ENCODE results near the gene ODAD2. TPM values are rescaled to one million over a fixed set of nuclear protein-coding genes. Genes with fewer than 3 reads are reported as not detected.

The ODAD2 gene
- total RNA-seq, 1 experiment from 2014 or later = not detected

DNA sequence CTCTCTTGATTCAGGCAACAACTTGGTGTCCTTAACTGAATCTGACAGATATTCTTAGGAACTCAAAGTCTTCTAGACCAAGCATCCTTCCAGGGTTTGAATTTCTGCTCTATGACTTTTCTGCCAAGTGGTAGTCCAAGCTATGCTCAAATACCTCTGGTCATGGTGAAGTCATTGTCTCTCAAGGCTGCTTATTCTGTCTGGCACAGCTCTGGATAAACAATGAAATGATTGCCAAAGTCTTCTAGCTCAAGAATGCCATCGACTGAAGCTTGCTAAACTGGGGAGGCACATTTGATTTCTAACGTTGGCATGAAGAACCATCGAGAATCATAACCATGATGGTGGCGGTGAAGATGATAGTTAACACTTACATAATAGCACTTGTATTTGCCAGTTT is 137.1 kb downstream of the ODAD2 start:
- Histone ChIP-seq H3K27ac (no peak overlapping the region), H3K79me2 (ENCODE audit: low read depth) (no peaks in the 10 kb centered on the region), H3F3A (ENCODE audit: insufficient read depth, low read depth) (no peaks in the 10 kb centered on the region), H3K36me3 (ENCODE audit: low read depth) (no peaks in the 10 kb centered on the region), H3K9me3 (ENCODE audit: insufficient read depth, low read depth) (no peaks in the 10 kb centered on the region), H3K9me2 (ENCODE audit: insufficient read depth) (no peaks in the 10 kb centered on the region), H3K4me3 (no peak overlapping the region), H3K4me1 (replicated peaks; ENCODE audit: insufficient read depth) (no peaks in the 10 kb centered on the region), H3K27me3 (ENCODE audit: insufficient read depth, low read depth) (no peaks in the 10 kb centered on the region), H3K4me2 (no peak overlapping the region), H4K20me1 (ENCODE audit: insufficient read depth) (no peaks in the 10 kb centered on the region), H2AFZ (no peak overlapping the region)
- DNase-seq = no peak
- POLR2A ChIA-PET (ENCODE audit: unreplicated experiment) = no interaction called here
- TF ChIP-seq EZH2 (IDR thresholded peaks at IDR 0.05; ENCODE audit: low read depth) = no peak
- TF ChIP-seq, protein P1, sequence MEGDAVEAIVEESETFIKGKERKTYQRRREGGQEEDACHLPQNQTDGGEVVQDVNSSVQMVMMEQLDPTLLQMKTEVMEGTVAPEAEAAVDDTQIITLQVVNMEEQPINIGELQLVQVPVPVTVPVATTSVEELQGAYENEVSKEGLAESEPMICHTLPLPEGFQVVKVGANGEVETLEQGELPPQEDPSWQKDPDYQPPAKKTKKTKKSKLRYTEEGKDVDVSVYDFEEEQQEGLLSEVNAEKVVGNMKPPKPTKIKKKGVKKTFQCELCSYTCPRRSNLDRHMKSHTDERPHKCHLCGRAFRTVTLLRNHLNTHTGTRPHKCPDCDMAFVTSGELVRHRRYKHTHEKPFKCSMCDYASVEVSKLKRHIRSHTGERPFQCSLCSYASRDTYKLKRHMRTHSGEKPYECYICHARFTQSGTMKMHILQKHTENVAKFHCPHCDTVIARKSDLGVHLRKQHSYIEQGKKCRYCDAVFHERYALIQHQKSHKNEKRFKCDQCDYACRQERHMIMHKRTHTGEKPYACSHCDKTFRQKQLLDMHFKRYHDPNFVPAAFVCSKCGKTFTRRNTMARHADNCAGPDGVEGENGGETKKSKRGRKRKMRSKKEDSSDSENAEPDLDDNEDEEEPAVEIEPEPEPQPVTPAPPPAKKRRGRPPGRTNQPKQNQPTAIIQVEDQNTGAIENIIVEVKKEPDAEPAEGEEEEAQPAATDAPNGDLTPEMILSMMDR (conservative IDR thresholded peaks at IDR 0.05) = no peak
- no TSS peak for BruUV-seq (replicated peaks)
- intact Hi-C loops (cut with micrococcal nuclease; ENCODE audit: unreplicated experiment) = no loop called here
- CTCF ChIA-PET = no interaction called here

DNA sequence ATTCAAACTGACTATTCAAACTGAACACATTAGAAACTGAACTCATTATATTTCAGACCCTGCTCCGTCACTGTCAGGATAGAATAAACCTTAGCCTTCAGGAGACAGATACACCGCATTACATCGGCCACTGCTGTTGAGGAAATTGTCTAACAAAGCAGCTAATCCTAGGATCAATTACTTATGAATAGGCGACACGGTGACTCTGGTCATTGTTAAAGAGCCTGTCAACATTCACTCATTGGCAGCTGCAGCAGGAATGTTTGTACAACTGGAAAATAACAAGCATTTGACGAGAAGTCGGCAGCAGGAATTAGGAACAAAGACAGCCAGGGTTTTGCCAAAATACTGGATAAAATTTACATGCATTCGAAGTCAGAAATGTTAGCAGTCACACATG is 141.3 kb downstream of the ODAD2 start:
- no peak overlapping the region for H3K4me3 ChIP-seq
- H4K20me1 ChIP-seq (ENCODE audit: insufficient read depth) = no peaks in the 10 kb centered on the region
- TF ChIP-seq, protein P1 (conservative IDR thresholded peaks at IDR 0.05) = no peak
- no peak for TF ChIP-seq EZH2 (IDR thresholded peaks at IDR 0.05; ENCODE audit: low read depth)
- no peak for DNase-seq
- no peaks in the 10 kb centered on the region for H3K9me3 ChIP-seq (ENCODE audit: insufficient read depth, low read depth)
- POLR2A ChIA-PET (ENCODE audit: unreplicated experiment) = no interaction called here
- no peaks in the 10 kb centered on the region; the same call in 1 of the 2 replicates for H3K27me3 ChIP-seq (ENCODE audit: insufficient read depth, low read depth)
- no TSS peak for BruUV-seq (replicated peaks)
- no peaks in the 10 kb centered on the region for H3K36me3 ChIP-seq (ENCODE audit: low read depth)
- no peaks in the 10 kb centered on the region for H3K79me2 ChIP-seq (ENCODE audit: low read depth)
- no peak overlapping the region for H3K4me2 ChIP-seq
- no peaks in the 10 kb centered on the region for H3K9me2 ChIP-seq (ENCODE audit: insufficient read depth)
- H3F3A ChIP-seq (ENCODE audit: insufficient read depth, low read depth) = no peaks in the 10 kb centered on the region
- intact Hi-C loops (cut with micrococcal nuclease; ENCODE audit: unreplicated experiment) = no loop called here
- CTCF ChIA-PET = no interaction called here
- H3K27ac ChIP-seq = no peak overlapping the region
- no peak overlapping the region for H2AFZ ChIP-seq
- no peaks in the 10 kb centered on the region for H3K4me1 ChIP-seq (replicated peaks; ENCODE audit: insufficient read depth)

DNA sequence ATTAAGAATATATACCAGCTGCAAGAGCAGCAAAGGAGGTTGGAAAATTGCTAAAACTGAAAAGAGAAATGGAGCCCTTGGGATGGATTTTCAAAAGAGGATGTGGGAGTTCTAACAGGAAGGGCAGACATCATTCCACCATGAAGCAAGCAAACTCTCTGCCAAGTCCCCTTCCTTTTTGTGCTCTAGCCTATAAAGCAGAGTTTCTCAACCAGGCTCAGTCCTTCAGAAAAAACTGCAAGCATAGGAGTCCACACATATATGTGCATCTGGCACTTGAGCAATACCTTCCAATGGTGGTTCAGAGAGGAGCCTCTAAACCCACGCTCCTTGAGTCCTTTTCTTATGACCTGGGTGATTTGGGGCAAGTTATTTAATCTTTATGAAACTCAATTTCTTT is 154.7 kb downstream of the ODAD2 start:
- no peaks in the 10 kb centered on the region for H3K9me3 ChIP-seq (ENCODE audit: insufficient read depth, low read depth)
- no peaks in the 10 kb centered on the region for H3K4me1 ChIP-seq (replicated peaks; ENCODE audit: insufficient read depth)
- POLR2A ChIA-PET (ENCODE audit: unreplicated experiment) = no interaction called here
- H3K27me3 ChIP-seq (ENCODE audit: insufficient read depth, low read depth) = no peaks in the 10 kb centered on the region
- no peak overlapping the region for H3K27ac ChIP-seq
- no TSS peak for BruUV-seq (replicated peaks)
- TF ChIP-seq EZH2 (IDR thresholded peaks at IDR 0.05; ENCODE audit: low read depth) = no peak
- TF ChIP-seq, protein P1 (conservative IDR thresholded peaks at IDR 0.05) = no peak
- H3K4me2 ChIP-seq = no peak overlapping the region
- H3F3A ChIP-seq (ENCODE audit: insufficient read depth, low read depth) = no peaks in the 10 kb centered on the region
- no peaks in the 10 kb centered on the region for H4K20me1 ChIP-seq (ENCODE audit: insufficient read depth)
- intact Hi-C loops (cut with micrococcal nuclease; ENCODE audit: unreplicated experiment) = no loop called here
- CTCF ChIA-PET = no interaction called here
- no peaks in the 10 kb centered on the region for H3K79me2 ChIP-seq (ENCODE audit: low read depth)
- DNase-seq = no peak
- H3K4me3 ChIP-seq = no peak overlapping the region
- no peaks in the 10 kb centered on the region for H3K36me3 ChIP-seq (ENCODE audit: low read depth)
- H2AFZ ChIP-seq = no peak overlapping the region
- no peaks in the 10 kb centered on the region for H3K9me2 ChIP-seq (ENCODE audit: insufficient read depth)
